Measurements from ENCODE around the gene THSD1. TPM values are rescaled to one million over a fixed set of nuclear protein-coding genes. Genes with fewer than 3 reads are reported as not detected.

Gene THSD1
- total RNA-seq, 1 donor from 2014 or later, result 0.63 TPM

GRCh38 chr13:52361225-52361624 is 44.7 kb downstream of the THSD1 start:
- Mint-ChIP-seq H3K4me1 (ENCODE audit: unreplicated experiment) (peaks cover 8% of the 10 kb centered on the region), H3K27ac (no peak overlapping the region), H3K36me3 (no peaks in the 10 kb centered on the region), H3K27me3 (no peaks in the 10 kb centered on the region), H3K9me3 (no peaks in the 10 kb centered on the region), H3K4me3 (no peak overlapping the region)
- no peak for DNase-seq (ENCODE audit: extremely low spot score, unreplicated experiment)
- TF ChIP-seq CTCF (conservative IDR thresholded peaks at IDR 0.05), result no peak

GRCh38 chr13:52359534-52359933 is 46.4 kb downstream of the THSD1 start:
- Mint-ChIP-seq H3K4me1 (ENCODE audit: unreplicated experiment) (peaks cover 8% of the 10 kb centered on the region), H3K27me3 (no peaks in the 10 kb centered on the region), H3K4me3 (no peak overlapping the region), H3K36me3 (no peaks in the 10 kb centered on the region), H3K27ac (no peak overlapping the region), H3K9me3 (no peaks in the 10 kb centered on the region)
- no peak for TF ChIP-seq CTCF (conservative IDR thresholded peaks at IDR 0.05)
- no peak for DNase-seq (ENCODE audit: extremely low spot score, unreplicated experiment)

DNA sequence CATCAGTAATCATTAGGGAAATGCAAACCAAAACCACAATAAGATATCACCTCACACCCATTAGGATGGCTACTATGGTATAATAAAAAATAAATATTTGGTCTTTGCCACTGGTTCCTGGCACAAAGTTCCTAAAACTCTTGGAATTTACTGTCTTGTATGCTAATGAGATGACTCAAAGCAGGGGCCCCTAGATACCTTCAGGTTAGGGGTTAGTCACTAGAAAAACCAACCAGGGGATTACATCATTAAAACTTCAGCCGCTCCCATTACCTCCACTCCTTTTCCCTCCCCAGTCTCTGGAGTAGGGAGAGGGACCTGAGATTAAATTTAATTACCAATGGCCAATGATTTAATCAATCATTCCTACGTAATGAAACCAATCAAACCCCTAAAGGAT is 49.6 kb downstream of the THSD1 start:
- peaks cover 8% of the 10 kb centered on the region for H3K4me1 Mint-ChIP-seq (ENCODE audit: unreplicated experiment)
- DNase-seq (ENCODE audit: extremely low spot score, unreplicated experiment), result no peak
- no peaks in the 10 kb centered on the region for H3K9me3 Mint-ChIP-seq

GRCh38 chr13:52353193-52353592 is 52.8 kb downstream of the THSD1 start:
- TF ChIP-seq CTCF (conservative IDR thresholded peaks at IDR 0.05), result no peak
- Mint-ChIP-seq H3K36me3 (no peaks in the 10 kb centered on the region), H3K9me3 (no peaks in the 10 kb centered on the region), H3K27me3 (no peaks in the 10 kb centered on the region), H3K27ac (no peak overlapping the region), H3K4me1 (ENCODE audit: unreplicated experiment) (peaks cover 4% of the 10 kb centered on the region), H3K4me3 (no peak overlapping the region)
- no peak for DNase-seq (ENCODE audit: extremely low spot score, unreplicated experiment)

More for the DNA sequence above, 49.6 kb downstream of the THSD1 start:
- Mint-ChIP-seq H3K27me3 (no peaks in the 10 kb centered on the region), H3K36me3 (no peaks in the 10 kb centered on the region), H3K4me3 (no peak overlapping the region), H3K27ac (no peak overlapping the region)
- no peak for TF ChIP-seq CTCF (conservative IDR thresholded peaks at IDR 0.05)

GRCh38 chr13:52348983-52349780 is 56.8 kb downstream of the THSD1 start:
- Mint-ChIP-seq H3K36me3 (no peaks in the 10 kb centered on the region), H3K27me3 (no peaks in the 10 kb centered on the region), H3K27ac (no peak overlapping the region), H3K4me3 (no peak overlapping the region), H3K9me3 (no peaks in the 10 kb centered on the region), H3K4me1 (ENCODE audit: unreplicated experiment) (peaks cover 6% of the 10 kb centered on the region)
- DNase-seq (ENCODE audit: extremely low spot score, unreplicated experiment), result no peak
- TF ChIP-seq CTCF (conservative IDR thresholded peaks at IDR 0.05), result no peak

All from type B pancreatic cell (in vitro differentiated cells).